GM23338 (cell line): ENCODE data around the gene CYP24A1. TPM values are rescaled to one million over a fixed set of nuclear protein-coding genes. Genes with fewer than 3 reads are reported as not detected.

Experiments
- ATAC-seq: fragments of 200-7000 bp; cut with Tn5 transposase; 3 replicates; pipeline ENCODE4 v1.9.1; 2020
- DNase-seq: peaks from one replicate; pipeline ENCODE4 v3.0.0-alpha.2; 2015; ENCODE audit warnings: low spot score
- H2AFZ ChIP-seq: fragments of 200-600 bp; sonication (generic); 2 replicates; pipeline ENCODE4 v1.8.0; 2016; ENCODE audit warnings: antibody characterized with exemption, mild to moderate bottlenecking, moderate library complexity
- H3F3A ChIP-seq: fragments of 200-600 bp; sonication (generic); replicated peaks from 2 replicates; pipeline ENCODE4 v1.8.0; 2017; ENCODE audit warnings: antibody characterized with exemption, mixed run types, low read depth
- H3K27ac ChIP-seq: fragments of 200-600 bp; sonication (generic); 2 replicates; pipeline ENCODE4 v1.6.1; 2016; ENCODE audit warnings: low read depth
- H3K27me3 ChIP-seq: fragments of 200-600 bp; sonication (generic); 2 replicates; pipeline ENCODE4 v1.8.0; 2016; ENCODE audit warnings: mild to moderate bottlenecking, mixed run types, moderate library complexity; ENCODE audit not compliant: insufficient read depth
- H3K36me3 ChIP-seq: fragments of 200-600 bp; sonication (generic); 2 replicates; pipeline ENCODE4 v1.8.0; 2016; ENCODE audit warnings: mild to moderate bottlenecking; ENCODE audit not compliant: insufficient read depth
- H3K4me1 ChIP-seq: fragments of 200-600 bp; sonication (generic); 2 replicates; pipeline ENCODE4 v1.8.0; 2016; ENCODE audit warnings: mild to moderate bottlenecking, moderate library complexity; ENCODE audit not compliant: insufficient read depth
- H3K4me2 ChIP-seq: fragments of 200-600 bp; sonication (generic); 2 replicates; pipeline ENCODE4 v1.7.1; 2017; ENCODE audit warnings: mixed run types
- H3K4me3 ChIP-seq: fragments of 200-600 bp; sonication (generic); 2 replicates; pipeline ENCODE4 v1.6.1; 2016; ENCODE audit warnings: mixed run types
- H3K79me2 ChIP-seq: fragments of 200-600 bp; sonication (generic); replicated peaks from 2 replicates; pipeline ENCODE4 v1.8.0; 2017; ENCODE audit warnings: mild to moderate bottlenecking; ENCODE audit not compliant: insufficient read depth
- H3K9me2 ChIP-seq: fragments of 200-600 bp; sonication (generic); 2 replicates; pipeline ENCODE4 v1.8.0; 2017; ENCODE audit not compliant: insufficient read depth
- H4K20me1 ChIP-seq: fragments of 200-600 bp; sonication (generic); replicated peaks from 2 replicates; pipeline ENCODE4 v1.8.0; 2017; ENCODE audit warnings: mild to moderate bottlenecking; ENCODE audit not compliant: insufficient read depth
- H3K27ac Mint-ChIP-seq: 2 replicates; pipeline ENCODE4 v1.8.0; 2020; ENCODE audit warnings: inconsistent platforms, mild to moderate bottlenecking, moderate library complexity, mixed read lengths
- H3K27me3 Mint-ChIP-seq: 3 replicates; pipeline ENCODE4 v1.8.0; 2022; ENCODE audit warnings: low read depth, mild to moderate bottlenecking, moderate library complexity, mixed read lengths, inconsistent platforms; ENCODE audit not compliant: insufficient read depth, poor library complexity
- H3K36me3 Mint-ChIP-seq: 3 replicates; pipeline ENCODE4 v1.8.0; 2021; ENCODE audit warnings: low read depth, mild to moderate bottlenecking, inconsistent platforms, moderate library complexity, mixed read lengths
- H3K4me1 Mint-ChIP-seq: 3 replicates; pipeline ENCODE4 v1.8.0; 2020; ENCODE audit warnings: mild to moderate bottlenecking, inconsistent platforms, mixed read lengths
- H3K4me3 Mint-ChIP-seq: 3 replicates; pipeline ENCODE4 v1.8.0; 2021; ENCODE audit warnings: moderate library complexity, mild to moderate bottlenecking, inconsistent platforms, mixed read lengths
- H3K9me3 Mint-ChIP-seq: 3 replicates; pipeline ENCODE4 v1.8.0; 2020; ENCODE audit warnings: moderate library complexity, mild to moderate bottlenecking, inconsistent platforms, mixed read lengths
- CREB1 ChIP-seq: fragments of 250-450 bp; sonication (Bioruptor Pico); IDR thresholded peaks from 2 replicates; pipeline ENCODE4 v1.5.0; 2020; ENCODE audit warnings: low read depth, mild to moderate bottlenecking, moderate library complexity
- CTCF ChIP-seq, 2 experiments: fragments of 200-600 bp in 1 of 2; sonication (generic) in 1 of 2; conservative IDR thresholded peaks; 2 replicates each; pipeline versions ENCODE4 v1.5.1 to v1.6.1; 2016 to 2017; ENCODE audit warnings: antibody characterized with exemption in 2 of 2, low read depth in 2 of 2, mild to moderate bottlenecking in 2 of 2, moderate library complexity in 1 of 2
- EZH2 ChIP-seq: fragments of 200-600 bp; sonication (generic); IDR thresholded peaks from one replicate; pipeline ENCODE4 v1.8.0; 2017; ENCODE audit warnings: antibody characterized with exemption, mild to moderate bottlenecking, low read depth; ENCODE audit not compliant: unreplicated experiment
- EZH2phosphoT487 ChIP-seq: fragments of 200-600 bp; sonication (generic); IDR thresholded peaks from one replicate; pipeline ENCODE4 v1.8.1; 2018; ENCODE audit warnings: antibody characterized with exemption; ENCODE audit not compliant: unreplicated experiment
- NANOG ChIP-seq: IDR thresholded peaks from 2 replicates; pipeline ENCODE4 v1.6.1; 2016; ENCODE audit warnings: antibody characterized with exemption, borderline replicate concordance
- POLR2AphosphoS5 ChIP-seq: IDR thresholded peaks from 2 replicates; pipeline ENCODE4 v1.6.1; 2016; ENCODE audit warnings: antibody characterized with exemption, low read depth
- REST ChIP-seq: IDR thresholded peaks from one replicate; pipeline ENCODE4 v1.6.1; 2018; ENCODE audit warnings: antibody characterized with exemption; ENCODE audit not compliant: unreplicated experiment
- STAT1 ChIP-seq: IDR thresholded peaks from one replicate; pipeline ENCODE4 v1.6.1; 2016; ENCODE audit warnings: antibody characterized with exemption; ENCODE audit not compliant: unreplicated experiment
- long read RNA-seq: library from polyadenylated mRNA; unstranded; transcript quantifications from one replicate; pipeline ENCODE4 v2.0.0, GENCODE V29; 2020; ENCODE audit not compliant: unreplicated experiment
- polyA plus RNA-seq: library from polyadenylated mRNA; unstranded; fragments of >200 nt; fragmentation: Nextera tagmentation; extraction: Ambion mirVana; gene quantifications from 2 replicates; pipeline ENCODE4 v1.2.1, GENCODE V29; 2016
- total RNA-seq: library from RNA; depleted of rRNA; stranded (reverse); fragments of >200 nt; shearing (Covaris generic); gene quantifications from 2 replicates; pipeline ENCODE4 v1.2.3, GENCODE V29; 2014; rRNA removed

The CYP24A1 gene
- total RNA-seq (0.12 TPM in 1 of 2 replicates, not detected in the other), polyA plus RNA-seq (0.10 TPM in 1 of 2 replicates, not detected in the other)
- long read RNA-seq = 0 reads

GRCh38 chr20:54173653-54174456 lies at the start of gene CYP24A1:
TSS of gene CYP24A1 (minus strand) at chr20:54173986. CDS start at chr20:54173579, 407 bp downstream.
- H3K9me2 ChIP-seq = no peaks in the 10 kb centered on the region
- peaks cover 3% of the 10 kb centered on the region; the same call in 1 of the 3 replicates for H3K9me3 Mint-ChIP-seq
- ATAC-seq (peak; percentile 47), DNase-seq (peak; percentile 57)
- H3K27me3 Mint-ChIP-seq = peaks cover 55% of the 10 kb centered on the region
- H3K27ac Mint-ChIP-seq = no peak within 1 kb of the TSS
- H3K79me2 ChIP-seq = no peaks in the 10 kb centered on the region
- no peaks in the 10 kb centered on the region for H3F3A ChIP-seq
- peak within 1 kb of the TSS; percentile 95 for H3K4me2 ChIP-seq
- H3K4me3 Mint-ChIP-seq = peak within 1 kb of the TSS; percentile 73
- peaks cover 16% of the 10 kb centered on the region for H3K4me1 ChIP-seq
- no peaks in the 10 kb centered on the region for H4K20me1 ChIP-seq
- no peaks in the 10 kb centered on the region for H3K36me3 Mint-ChIP-seq
- H3K27me3 ChIP-seq = peaks cover 71% of the 10 kb centered on the region
- peak within 1 kb of the TSS; percentile 97 for H2AFZ ChIP-seq
- H3K4me3 ChIP-seq = peak within 1 kb of the TSS; percentile 54
- no peaks in the 10 kb centered on the region for H3K36me3 ChIP-seq
- no peak within 1 kb of the TSS for H3K27ac ChIP-seq
- peaks cover 14% of the 10 kb centered on the region; the same call in 2 of the 3 replicates for H3K4me1 Mint-ChIP-seq
- peak; percentile 72 for TF ChIP-seq EZH2
- no peak for TF ChIP-seq CTCF (conservative IDR thresholded peaks at IDR 0.05; ENCODE audit: low read depth in 2 of 2)
- no peak for TF ChIP-seq REST
- TF ChIP-seq CREB1 (CRISPR knock-in tag) = no peak
- no peak for TF ChIP-seq POLR2AphosphoS5

GRCh38 chr20:54223285-54223684 lies 49.5 kb upstream of the CYP24A1 start:
- Histone ChIP-seq H3K27me3 (no peaks in the 10 kb centered on the region), H3K27ac (no peak overlapping the region), H4K20me1 (peaks cover 4% of the 10 kb centered on the region; the same call in 1 of the 2 replicates), H3K36me3 (peaks cover 7% of the 10 kb centered on the region; the same call in 1 of the 2 replicates), H3K4me3 (no peak overlapping the region), H3K79me2 (no peaks in the 10 kb centered on the region), H2AFZ (no peak overlapping the region), H3K4me1 (peaks cover 20% of the 10 kb centered on the region), H3K4me2 (peak overlapping the region; percentile 8; the same call in 1 of the 2 replicates), H3K9me2 (no peaks in the 10 kb centered on the region), H3F3A (no peaks in the 10 kb centered on the region)
- Mint-ChIP-seq H3K4me1 (peaks cover 41% of the 10 kb centered on the region), H3K36me3 (peaks cover 5% of the 10 kb centered on the region; the same call in 1 of the 3 replicates), H3K27ac (no peak overlapping the region), H3K4me3 (no peak overlapping the region), H3K9me3 (no peaks in the 10 kb centered on the region), H3K27me3 (peaks cover 5% of the 10 kb centered on the region)
- no peak for ATAC-seq
- no peak for DNase-seq
- TF ChIP-seq EZH2phosphoT487 (no peak), STAT1 (no peak), POLR2AphosphoS5 (no peak), NANOG (no peak), CTCF (conservative IDR thresholded peaks at IDR 0.05; ENCODE audit: low read depth in 2 of 2) (no peak)
